ENCODE results near the gene MEF2A. TPM values are rescaled to one million over a fixed set of nuclear protein-coding genes. Genes with fewer than 3 reads are reported as not detected.

Gene MEF2A
- total and polyA plus RNA-seq, 9 of the 15 experiments (the other 6 are each of a cell fraction or from before 2014, with no cell fraction given), result 1.6 to 18.7 (median 8.7) TPM

DNA sequence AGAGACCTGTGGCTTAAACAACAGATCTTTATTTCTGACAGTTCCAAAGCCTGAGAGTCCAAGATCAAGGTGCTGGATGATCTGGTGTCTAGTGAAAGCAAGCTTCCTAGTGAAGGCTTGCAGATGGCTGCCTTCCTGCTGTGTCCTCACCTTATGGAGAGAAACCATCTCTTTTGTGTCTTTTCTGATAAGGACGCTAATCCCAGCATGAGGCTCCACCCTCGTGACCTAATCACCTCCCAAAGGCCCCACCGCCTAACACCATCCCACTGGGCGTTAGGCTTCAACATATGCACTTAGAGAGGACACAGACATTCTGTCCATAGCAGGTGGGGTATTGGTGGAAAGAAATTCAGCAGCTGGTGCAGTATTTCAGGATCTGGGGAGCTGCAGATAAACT is 187.3 kb downstream of the MEF2A start:
- DNase-seq (ENCODE audit: extremely low read depth in 1 of 4, low spot score in 3 of 4) (peak in 1 of 4 experiments; percentile 49), FAIRE-seq (no peak), ATAC-seq (peak; percentile 57)
- Histone ChIP-seq H4K20me1 (replicated peaks; ENCODE audit: control insufficient read depth, insufficient read depth, low read length) (0 out of 2 replicates have a peak, but pooled peaks cover 7% of the 10 kb centered on the region), H3K79me2 (ENCODE audit: control insufficient read depth, insufficient read depth, low read length) (no peaks in the 10 kb centered on the region), H3K4me3 (no peak overlapping the region), H3K9ac (ENCODE audit: insufficient read depth in 1 of 2, low read depth in 2 of 2, low read length in 2 of 2) (no peak overlapping the region), H3K27ac (ENCODE audit: extremely low read depth, low read depth, low read length) (no peak overlapping the region), H3K4me1 (replicated peaks in 1 of 2; ENCODE audit: control insufficient read depth in 2 of 2, insufficient read depth in 2 of 2, low read length in 2 of 2) (peaks cover 0 to 3% of the 10 kb centered on the region in 2 experiments; a peak in 3 of 5 replicates), H3K36me3 (ENCODE audit: control insufficient read depth, insufficient read depth, low read length) (no peaks in the 10 kb centered on the region), H3K4me2 (ENCODE audit: insufficient read depth, low read length) (no peak overlapping the region), H3K9me1 (ENCODE audit: control insufficient read depth, insufficient read depth, low read length) (no peaks in the 10 kb centered on the region), H3K9me3 (replicated peaks; ENCODE audit: control insufficient read depth, insufficient read depth, low read depth, low read length) (no peaks in the 10 kb centered on the region), H2AFZ (ENCODE audit: low read depth, low read length) (no peak overlapping the region), H3K27me3 (ENCODE audit: control insufficient read depth in 2 of 2, insufficient read depth in 2 of 2, low read length in 2 of 2) (peaks cover 3 to 23% of the 10 kb centered on the region in 2 experiments; a peak in 4 of 5 replicates)
- no TSS peak for BruUV-seq (replicated peaks)
- in situ Hi-C loops (cut with MboI), result no loop called here
- ChIA-PET CTCF (ENCODE audit: low intra/inter-chr PET ratio) (no interaction called here), POLR2A (no interaction called here)
- WGBS (ENCODE audit: insufficient coverage, low coverage, missing lambda C conversion rate), result 0% methylated on average over 4 of the region's 4 CpGs
- TF ChIP-seq, protein P1, sequence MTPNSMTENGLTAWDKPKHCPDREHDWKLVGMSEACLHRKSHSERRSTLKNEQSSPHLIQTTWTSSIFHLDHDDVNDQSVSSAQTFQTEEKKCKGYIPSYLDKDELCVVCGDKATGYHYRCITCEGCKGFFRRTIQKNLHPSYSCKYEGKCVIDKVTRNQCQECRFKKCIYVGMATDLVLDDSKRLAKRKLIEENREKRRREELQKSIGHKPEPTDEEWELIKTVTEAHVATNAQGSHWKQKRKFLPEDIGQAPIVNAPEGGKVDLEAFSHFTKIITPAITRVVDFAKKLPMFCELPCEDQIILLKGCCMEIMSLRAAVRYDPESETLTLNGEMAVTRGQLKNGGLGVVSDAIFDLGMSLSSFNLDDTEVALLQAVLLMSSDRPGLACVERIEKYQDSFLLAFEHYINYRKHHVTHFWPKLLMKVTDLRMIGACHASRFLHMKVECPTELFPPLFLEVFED (CRISPR knock-in tag; conservative IDR thresholded peaks at IDR 0.05), result no peak
- TF ChIP-seq TFE3 (CRISPR knock-in tag; IDR thresholded peaks at IDR 0.05) (no peak; the same call in 1 of the 2 replicates), ZNF79 (CRISPR knock-in tag; IDR thresholded peaks at IDR 0.05; ENCODE audit: low read depth) (no peak), ZNF197 (CRISPR knock-in tag; IDR thresholded peaks at IDR 0.05; ENCODE audit: low read depth) (no peak), TRIM24 (IDR thresholded peaks at IDR 0.05) (no peak), CBFA2T3 (IDR thresholded peaks at IDR 0.05) (peak; percentile 21; the same call in 1 of the 2 replicates), RAD21 (CRISPR knock-in tag; conservative IDR thresholded peaks at IDR 0.05 in 1 of 2, IDR thresholded peaks at IDR 0.05 in 1 of 2) (no peak)
- intact Hi-C loops (cut with micrococcal nuclease), result no loop called here

All from K562 (cell line).